ENCODE measurements around the gene MCU.

Gene MCU

DNA sequence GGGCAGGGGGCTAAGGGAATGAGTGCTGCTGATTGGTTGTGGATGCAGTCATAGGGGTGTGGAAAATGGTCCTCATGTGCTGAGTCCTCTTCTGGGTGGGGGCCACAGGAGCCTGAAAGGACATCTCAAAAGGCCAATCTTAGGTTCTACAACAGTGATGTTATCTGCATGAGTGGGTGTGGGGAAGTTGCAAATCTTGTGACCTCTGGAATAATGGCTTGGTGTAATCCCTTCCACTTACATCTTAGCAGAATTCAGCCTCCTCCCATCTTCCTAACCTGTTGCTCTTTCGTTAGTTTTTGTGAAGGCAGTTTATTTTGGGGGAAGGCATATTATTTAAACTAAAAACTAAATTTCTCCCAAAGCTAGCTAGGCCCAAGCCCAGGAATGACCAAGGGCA lies 159.6 kb downstream of the MCU start:
- H3K27me3 ChIP-seq (replicated peaks in 2 of 5; ENCODE audit: control insufficient read depth in 4 of 5, insufficient read depth in 5 of 5, low read length in 4 of 5): peaks cover 0 to 11% (median 0%) of the 10 kb centered on the region in 5 experiments
- H3K4me1 ChIP-seq (ENCODE audit: control extremely low read depth in 1 of 4, control insufficient read depth in 4 of 4, insufficient read depth in 4 of 4, low read length in 3 of 4): no peaks in the 10 kb centered on the region
- ChIA-PET POLR2A (no interaction called here), CTCF (no interaction called here)
- no peaks in the 10 kb centered on the region for H3K36me3 ChIP-seq (ENCODE audit: control insufficient read depth in 4 of 4, insufficient read depth in 4 of 4, low read length in 3 of 4)
- H3K9me3 ChIP-seq (ENCODE audit: control extremely low read depth in 1 of 5, control insufficient read depth in 4 of 5, insufficient read depth in 2 of 5, low read depth in 1 of 5, low read length in 4 of 5): peaks cover 1 to 12% (median 7%) of the 10 kb centered on the region in 5 experiments
- WGBS (ENCODE audit: insufficient coverage): no CpG with 5 or more reads among the region's 1 CpG
- H3K27ac ChIP-seq (ENCODE audit: insufficient read depth in 1 of 2, low read depth in 1 of 2, low read length in 2 of 2, poor library complexity in 1 of 2, severe bottlenecking in 2 of 2): no peak overlapping the region
- DNase-seq: no peak
- no peak overlapping the region for H3K4me3 ChIP-seq (ENCODE audit: control insufficient read depth in 1 of 7, extremely low read depth in 1 of 7, insufficient read depth in 4 of 7, low read depth in 2 of 7, low read length in 6 of 7)

DNA sequence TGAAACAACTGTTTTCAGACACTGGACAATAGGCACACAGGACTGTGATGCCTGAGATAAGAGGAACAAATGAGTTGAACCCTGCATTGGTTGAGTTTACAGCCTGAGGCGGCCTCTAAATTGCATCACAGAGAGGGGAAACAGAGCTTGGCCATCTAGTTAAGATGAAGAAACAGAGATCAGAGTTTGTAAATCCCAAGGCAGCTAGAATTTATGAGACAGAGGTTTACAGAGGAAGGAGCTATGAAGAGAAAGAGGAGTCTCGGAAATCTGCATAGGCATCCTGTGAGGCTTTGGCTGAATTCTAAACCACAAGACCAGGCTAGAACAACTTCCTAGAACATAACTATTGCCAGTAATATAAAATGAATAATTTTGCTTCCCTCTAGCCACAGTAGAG lies 160.6 kb downstream of the MCU start:
- Histone ChIP-seq H3K27me3 (replicated peaks in 2 of 5; ENCODE audit: control insufficient read depth in 4 of 5, insufficient read depth in 5 of 5, low read length in 4 of 5) (peaks cover 0 to 9% (median 0%) of the 10 kb centered on the region in 5 experiments), H3K4me1 (ENCODE audit: control extremely low read depth in 1 of 4, control insufficient read depth in 4 of 4, insufficient read depth in 4 of 4, low read length in 3 of 4) (no peaks in the 10 kb centered on the region), H3K9me3 (ENCODE audit: control extremely low read depth in 1 of 5, control insufficient read depth in 4 of 5, insufficient read depth in 2 of 5, low read depth in 1 of 5, low read length in 4 of 5) (peaks cover 1 to 12% (median 7%) of the 10 kb centered on the region in 5 experiments), H3K36me3 (ENCODE audit: control insufficient read depth in 4 of 4, insufficient read depth in 4 of 4, low read length in 3 of 4) (no peaks in the 10 kb centered on the region), H3K27ac (ENCODE audit: insufficient read depth in 1 of 2, low read depth in 1 of 2, low read length in 2 of 2, poor library complexity in 1 of 2, severe bottlenecking in 2 of 2) (no peak overlapping the region), H3K4me3 (ENCODE audit: control insufficient read depth in 1 of 7, extremely low read depth in 1 of 7, insufficient read depth in 4 of 7, low read depth in 2 of 7, low read length in 6 of 7) (no peak overlapping the region)
- ChIA-PET CTCF (interaction anchor here (0.9 kb wide), 1 partner anchor 9 kb away, joined by 3 read pairs; no protein-coding TSS in a partner anchor), POLR2A (no interaction called here)
- WGBS (ENCODE audit: insufficient coverage): 57% methylated on average over 1 of the region's 2 CpGs
- peak; percentile 8 to 55 (median 27) for DNase-seq

DNA sequence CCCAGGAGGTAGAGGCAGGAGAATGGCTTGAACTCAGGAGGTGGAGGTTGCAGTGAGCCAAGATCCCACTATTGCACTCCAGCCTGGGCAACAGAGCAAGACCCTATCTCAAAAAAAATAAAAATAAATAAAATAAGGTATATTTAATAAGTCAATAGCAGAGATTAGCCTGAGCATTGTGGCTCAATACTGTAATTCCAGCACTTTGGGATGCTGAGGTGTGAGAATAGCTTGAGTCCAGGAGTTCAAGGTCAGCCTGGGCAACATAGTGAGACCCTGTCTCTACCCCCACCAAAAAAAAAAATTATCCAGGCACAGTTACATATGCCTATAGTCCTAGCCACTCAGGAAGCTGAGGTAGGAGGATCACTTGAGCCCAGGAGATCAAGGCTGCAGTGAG lies 163.2 kb downstream of the MCU start:
- Histone ChIP-seq H3K27me3 (replicated peaks in 2 of 5; ENCODE audit: control insufficient read depth in 4 of 5, insufficient read depth in 5 of 5, low read length in 4 of 5) (peaks cover 0 to 12% (median 0%) of the 10 kb centered on the region in 5 experiments), H3K4me1 (ENCODE audit: control extremely low read depth in 1 of 4, control insufficient read depth in 4 of 4, insufficient read depth in 4 of 4, low read length in 3 of 4) (no peaks in the 10 kb centered on the region), H3K9me3 (ENCODE audit: control extremely low read depth in 1 of 5, control insufficient read depth in 4 of 5, insufficient read depth in 2 of 5, low read depth in 1 of 5, low read length in 4 of 5) (peaks cover 1 to 16% (median 7%) of the 10 kb centered on the region in 5 experiments), H3K36me3 (ENCODE audit: control insufficient read depth in 4 of 4, insufficient read depth in 4 of 4, low read length in 3 of 4) (peaks cover 0 to 4% (median 1%) of the 10 kb centered on the region in 4 experiments), H3K27ac (ENCODE audit: insufficient read depth in 1 of 2, low read depth in 1 of 2, low read length in 2 of 2, poor library complexity in 1 of 2, severe bottlenecking in 2 of 2) (no peak overlapping the region), H3K4me3 (ENCODE audit: control insufficient read depth in 1 of 7, extremely low read depth in 1 of 7, insufficient read depth in 4 of 7, low read depth in 2 of 7, low read length in 6 of 7) (no peak overlapping the region)
- ChIA-PET POLR2A (no interaction called here), CTCF (no interaction called here)
- no peak for DNase-seq

DNA sequence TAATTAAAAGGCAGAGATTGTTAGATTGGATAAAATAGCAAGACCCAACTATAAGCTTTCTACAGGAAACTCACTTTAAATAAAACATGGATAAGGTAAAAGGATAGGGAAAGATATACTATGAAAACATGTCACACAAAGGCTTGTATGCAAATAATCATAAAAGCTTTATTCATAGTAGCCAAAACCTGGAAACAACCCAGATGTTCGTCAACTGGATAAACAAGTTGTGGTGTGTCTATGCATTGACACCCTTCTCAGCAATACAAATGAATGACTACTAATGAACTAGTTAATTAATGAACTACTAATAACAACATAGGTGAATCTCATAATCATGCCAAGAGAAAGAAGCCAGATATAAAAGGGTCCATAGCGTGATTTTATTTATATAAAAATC lies 163.8 kb downstream of the MCU start:
- H3K36me3 ChIP-seq (ENCODE audit: control insufficient read depth in 4 of 4, insufficient read depth in 4 of 4, low read length in 3 of 4): peaks cover under 1 to 4% (median 3%) of the 10 kb centered on the region in 4 experiments
- no peak overlapping the region for H3K27ac ChIP-seq (ENCODE audit: insufficient read depth in 1 of 2, low read depth in 1 of 2, low read length in 2 of 2, poor library complexity in 1 of 2, severe bottlenecking in 2 of 2)
- H3K27me3 ChIP-seq (replicated peaks in 2 of 5; ENCODE audit: control insufficient read depth in 4 of 5, insufficient read depth in 5 of 5, low read length in 4 of 5): peaks cover 0 to 12% (median 0%) of the 10 kb centered on the region in 5 experiments
- no peak for DNase-seq
- CTCF ChIA-PET: no interaction called here
- POLR2A ChIA-PET: no interaction called here
- H3K4me1 ChIP-seq (ENCODE audit: control extremely low read depth in 1 of 4, control insufficient read depth in 4 of 4, insufficient read depth in 4 of 4, low read length in 3 of 4): no peaks in the 10 kb centered on the region
- H3K4me3 ChIP-seq (ENCODE audit: control insufficient read depth in 1 of 7, extremely low read depth in 1 of 7, insufficient read depth in 4 of 7, low read depth in 2 of 7, low read length in 6 of 7): no peak overlapping the region
- no CpG with 5 or more reads among the region's 2 CpGs for WGBS (ENCODE audit: insufficient coverage)
- H3K9me3 ChIP-seq (ENCODE audit: control extremely low read depth in 1 of 5, control insufficient read depth in 4 of 5, insufficient read depth in 2 of 5, low read depth in 1 of 5, low read length in 4 of 5): peaks cover 0 to 16% (median 5%) of the 10 kb centered on the region in 5 experiments

GRCh38 chr10:72858067-72858466 lies 166.1 kb downstream of the MCU start:
- Histone ChIP-seq H3K9me3 (ENCODE audit: control extremely low read depth in 1 of 5, control insufficient read depth in 4 of 5, insufficient read depth in 2 of 5, low read depth in 1 of 5, low read length in 4 of 5) (peaks cover 0 to 6% (median 0%) of the 10 kb centered on the region in 5 experiments), H3K4me3 (ENCODE audit: control insufficient read depth in 1 of 7, extremely low read depth in 1 of 7, insufficient read depth in 4 of 7, low read depth in 2 of 7, low read length in 6 of 7) (no peak overlapping the region), H3K36me3 (ENCODE audit: control insufficient read depth in 4 of 4, insufficient read depth in 4 of 4, low read length in 3 of 4) (peaks cover 3 to 10% (median 6%) of the 10 kb centered on the region in 4 experiments), H3K4me1 (ENCODE audit: control extremely low read depth in 1 of 4, control insufficient read depth in 4 of 4, insufficient read depth in 4 of 4, low read length in 3 of 4) (no peaks in the 10 kb centered on the region), H3K27ac (ENCODE audit: insufficient read depth in 1 of 2, low read depth in 1 of 2, low read length in 2 of 2, poor library complexity in 1 of 2, severe bottlenecking in 2 of 2) (no peak overlapping the region), H3K27me3 (replicated peaks in 2 of 5; ENCODE audit: control insufficient read depth in 4 of 5, insufficient read depth in 5 of 5, low read length in 4 of 5) (peaks cover 0 to 12% (median 0%) of the 10 kb centered on the region in 5 experiments)
- DNase-seq: no peak
- ChIA-PET CTCF (interaction anchor here (0.6 kb wide), 1 partner anchor 176 kb away, joined by 3 read pairs; no protein-coding TSS in a partner anchor), POLR2A (no interaction called here)
- 100% methylated on average over 6 of the region's 6 CpGs for WGBS (ENCODE audit: insufficient coverage)

- no peaks in the 10 kb centered on the region for H3K4me1 ChIP-seq (ENCODE audit: control extremely low read depth in 1 of 4, control insufficient read depth in 4 of 4, insufficient read depth in 4 of 4, low read length in 3 of 4)
- H3K9me3 ChIP-seq (ENCODE audit: control extremely low read depth in 1 of 5, control insufficient read depth in 4 of 5, insufficient read depth in 2 of 5, low read depth in 1 of 5, low read length in 4 of 5): peaks cover 0 to 2% (median 0%) of the 10 kb centered on the region in 5 experiments
- CTCF ChIA-PET: no interaction called here
- no peak overlapping the region for H3K27ac ChIP-seq (ENCODE audit: insufficient read depth in 1 of 2, low read depth in 1 of 2, low read length in 2 of 2, poor library complexity in 1 of 2, severe bottlenecking in 2 of 2)
- no peak overlapping the region for H3K4me3 ChIP-seq (ENCODE audit: control insufficient read depth in 1 of 7, extremely low read depth in 1 of 7, insufficient read depth in 4 of 7, low read depth in 2 of 7, low read length in 6 of 7)
- H3K27me3 ChIP-seq (replicated peaks in 2 of 5; ENCODE audit: control insufficient read depth in 4 of 5, insufficient read depth in 5 of 5, low read length in 4 of 5): peaks cover 0 to 4% (median 0%) of the 10 kb centered on the region in 5 experiments
- no peak for DNase-seq
- 92% methylated on average over 1 of the region's 2 CpGs for WGBS (ENCODE audit: insufficient coverage)
- peaks cover 3 to 10% (median 7%) of the 10 kb centered on the region in 4 experiments for H3K36me3 ChIP-seq (ENCODE audit: control insufficient read depth in 4 of 4, insufficient read depth in 4 of 4, low read length in 3 of 4)
- POLR2A ChIA-PET: no interaction called here
Observed at GRCh38 chr10:72862957-72863356, 171.0 kb downstream of the MCU start.

- Histone ChIP-seq H3K9me3 (ENCODE audit: control extremely low read depth in 1 of 5, control insufficient read depth in 4 of 5, insufficient read depth in 2 of 5, low read depth in 1 of 5, low read length in 4 of 5) (peaks cover 0 to 13% (median 4%) of the 10 kb centered on the region in 5 experiments), H3K36me3 (ENCODE audit: control insufficient read depth in 4 of 4, insufficient read depth in 4 of 4, low read length in 3 of 4) (peaks cover 4 to 18% (median 8%) of the 10 kb centered on the region in 4 experiments), H3K27me3 (replicated peaks in 2 of 5; ENCODE audit: control insufficient read depth in 4 of 5, insufficient read depth in 5 of 5, low read length in 4 of 5) (no peaks in the 10 kb centered on the region), H3K4me3 (ENCODE audit: control insufficient read depth in 1 of 7, extremely low read depth in 1 of 7, insufficient read depth in 4 of 7, low read depth in 2 of 7, low read length in 6 of 7) (no peak overlapping the region), H3K4me1 (ENCODE audit: control extremely low read depth in 1 of 4, control insufficient read depth in 4 of 4, insufficient read depth in 4 of 4, low read length in 3 of 4) (no peaks in the 10 kb centered on the region), H3K27ac (ENCODE audit: insufficient read depth in 1 of 2, low read depth in 1 of 2, low read length in 2 of 2, poor library complexity in 1 of 2, severe bottlenecking in 2 of 2) (no peak overlapping the region)
- peak; percentile 31 to 55 (median 41) for DNase-seq
- ChIA-PET POLR2A (no interaction called here), CTCF (interaction anchor here (0.7 to 2.2 kb wide), 9 partner anchors 9 to 514 kb away, joined by 3 to 8 read pairs (median 3); no protein-coding TSS in a partner anchor)
- 89% methylated on average over 1 of the region's 3 CpGs for WGBS (ENCODE audit: insufficient coverage)
Observed at GRCh38 chr10:72875250-72876055, 183.5 kb downstream of the MCU start.

Data from common myeloid progenitor, CD34-positive (primary cell).